ENCODE measurements around the gene THSD7A.
A peak's percentile ranks its signal among the peaks of the same experiment; 100 is the strongest.

THSD7A gene

GRCh38 chr7:11709196-11709595 is 122.8 kb downstream of the THSD7A start:
- Histone ChIP-seq H3K79me2 (no peaks in the 10 kb centered on the region), H3K27me3 (ENCODE audit: control insufficient read depth, insufficient read depth, low read length) (no peaks in the 10 kb centered on the region), H3K9me3 (ENCODE audit: control insufficient read depth, low read length) (no peaks in the 10 kb centered on the region), H3K36me3 (ENCODE audit: control insufficient read depth, insufficient read depth, low read length) (no peaks in the 10 kb centered on the region), H3K27ac (no peak overlapping the region), H2AFZ (peak overlapping the region; percentile 20), H3K4me1 (peaks cover 9% of the 10 kb centered on the region), H3K4me2 (ENCODE audit: low read length) (no peak overlapping the region), H3K4me3 (ENCODE audit: low read depth, low read length) (no peak overlapping the region), H3K9ac (no peak overlapping the region)
- TF ChIP-seq CTCF (IDR thresholded peaks at IDR 0.05): no peak

GRCh38 chr7:11707606-11708193 is 124.3 kb downstream of the THSD7A start:
- no peak overlapping the region for H3K27ac ChIP-seq
- no peak overlapping the region for H3K9ac ChIP-seq

GRCh38 chr7:11706666-11707605 is 125.1 kb downstream of the THSD7A start:
- peaks cover 13% of the 10 kb centered on the region for H3K4me1 ChIP-seq
- peak overlapping the region; percentile 43 for H2AFZ ChIP-seq
- no peaks in the 10 kb centered on the region for H3K36me3 ChIP-seq (ENCODE audit: control insufficient read depth, insufficient read depth, low read length)
- no peaks in the 10 kb centered on the region for H3K9me3 ChIP-seq (ENCODE audit: control insufficient read depth, low read length)
- H3K27ac ChIP-seq: no peak overlapping the region
- no peaks in the 10 kb centered on the region for H3K27me3 ChIP-seq (ENCODE audit: control insufficient read depth, insufficient read depth, low read length)
- H3K4me2 ChIP-seq (ENCODE audit: low read length): no peak overlapping the region
- TF ChIP-seq CTCF (IDR thresholded peaks at IDR 0.05): no peak
- H3K79me2 ChIP-seq: no peaks in the 10 kb centered on the region
- H3K4me3 ChIP-seq (ENCODE audit: low read depth, low read length): no peak overlapping the region
- no peak overlapping the region for H3K9ac ChIP-seq

More at GRCh38 chr7:11707606-11708193, 124.3 kb downstream of the THSD7A start:
- TF ChIP-seq CTCF (IDR thresholded peaks at IDR 0.05): no peak
- Histone ChIP-seq H3K4me1 (peaks cover 13% of the 10 kb centered on the region), H3K79me2 (no peaks in the 10 kb centered on the region), H3K9me3 (ENCODE audit: control insufficient read depth, low read length) (no peaks in the 10 kb centered on the region), H2AFZ (peak overlapping the region; percentile 43), H3K36me3 (ENCODE audit: control insufficient read depth, insufficient read depth, low read length) (no peaks in the 10 kb centered on the region), H3K27me3 (ENCODE audit: control insufficient read depth, insufficient read depth, low read length) (no peaks in the 10 kb centered on the region), H3K4me3 (ENCODE audit: low read depth, low read length) (no peak overlapping the region), H3K4me2 (ENCODE audit: low read length) (no peak overlapping the region)

GRCh38 chr7:11703829-11704228 is 128.2 kb downstream of the THSD7A start:
- Histone ChIP-seq H3K4me1 (peaks cover 10% of the 10 kb centered on the region), H3K36me3 (ENCODE audit: control insufficient read depth, insufficient read depth, low read length) (no peaks in the 10 kb centered on the region), H2AFZ (no peak overlapping the region), H3K27ac (no peak overlapping the region), H3K9ac (no peak overlapping the region), H3K27me3 (ENCODE audit: control insufficient read depth, insufficient read depth, low read length) (no peaks in the 10 kb centered on the region), H3K79me2 (no peaks in the 10 kb centered on the region), H3K4me3 (ENCODE audit: low read depth, low read length) (no peak overlapping the region), H3K4me2 (ENCODE audit: low read length) (no peak overlapping the region), H3K9me3 (ENCODE audit: control insufficient read depth, low read length) (no peaks in the 10 kb centered on the region)
- no peak for TF ChIP-seq CTCF (IDR thresholded peaks at IDR 0.05)

Data from parathyroid adenoma (tissue), 2 donors.